ENCODE results near the gene CALR. TPM values are rescaled to one million over a fixed set of nuclear protein-coding genes. Genes with fewer than 3 reads are reported as not detected.

The CALR gene
- total and polyA plus RNA-seq, 4 donors = 415 to 1,551 (median 801) TPM

- TF ChIP-seq CTCF (IDR thresholded peaks at IDR 0.05; ENCODE audit: control extremely low read depth, extremely low read depth) = no peak
- no peaks in the 10 kb centered on the region for H3K9me3 ChIP-seq (ENCODE audit: control insufficient read depth in 4 of 4, insufficient read depth in 3 of 4, low read length in 3 of 4)
- H3K4me1 ChIP-seq (ENCODE audit: control insufficient read depth in 5 of 5, insufficient read depth in 5 of 5, low read length in 5 of 5) = peaks cover 5 to 11% (median 7%) of the 10 kb centered on the region in 5 donors
- peaks cover 0 to 34% (median 20%) of the 10 kb centered on the region in 4 donors for H3K36me3 ChIP-seq (ENCODE audit: control insufficient read depth in 4 of 4, insufficient read depth in 4 of 4, low read length in 4 of 4)
- H3K27me3 ChIP-seq (ENCODE audit: control insufficient read depth in 3 of 3, insufficient read depth in 3 of 3, low read length in 2 of 3) = no peaks in the 10 kb centered on the region
- no peak for DNase-seq
- no peak for ATAC-seq (ENCODE audit: insufficient read depth, low FRiP score)
- no peak overlapping the region for H3K4me3 ChIP-seq
- H3K27ac ChIP-seq (ENCODE audit: low read depth in 1 of 2, low read length in 1 of 2) = no peak overlapping the region
- WGBS, 2 donors = 78 to 87% methylated on average over 19 of the region's 19 CpGs
- H3K9ac ChIP-seq (ENCODE audit: insufficient read depth in 1 of 2, low read length in 2 of 2) = no peak overlapping the region
Measured at GRCh38 chr19:12930002-12930645, 8.3 kb upstream of the CALR start.

- Histone ChIP-seq H3K4me1 (ENCODE audit: control insufficient read depth in 5 of 5, insufficient read depth in 5 of 5, low read length in 5 of 5) (peaks cover 5 to 17% (median 10%) of the 10 kb centered on the region in 5 donors), H3K9ac (ENCODE audit: insufficient read depth in 1 of 2, low read length in 2 of 2) (peak overlapping the region; percentile 41 to 73), H3K9me3 (ENCODE audit: control insufficient read depth in 4 of 4, insufficient read depth in 3 of 4, low read length in 3 of 4) (no peaks in the 10 kb centered on the region), H3K27ac (ENCODE audit: low read depth in 1 of 2, low read length in 1 of 2) (peak overlapping the region in 1 of 2 donors; percentile 83), H3K27me3 (ENCODE audit: control insufficient read depth in 3 of 3, insufficient read depth in 3 of 3, low read length in 2 of 3) (no peaks in the 10 kb centered on the region), H3K36me3 (ENCODE audit: control insufficient read depth in 4 of 4, insufficient read depth in 4 of 4, low read length in 4 of 4) (peaks cover 0 to 26% (median 11%) of the 10 kb centered on the region in 4 donors), H3K4me3 (peak overlapping the region; percentile 94)
- ATAC-seq (ENCODE audit: insufficient read depth, low FRiP score) (no peak), DNase-seq (no peak)
- no peak for TF ChIP-seq CTCF (IDR thresholded peaks at IDR 0.05; ENCODE audit: control extremely low read depth, extremely low read depth)
- 26 to 28% methylated on average over 16 of the region's 16 CpGs for WGBS, 2 donors
Measured at GRCh38 chr19:12932392-12933286, 5.8 kb upstream of the CALR start.

GRCh38 chr19:12933287-12934072 is 4.9 kb upstream of the CALR start, which contains the start of gene FARSA:
FARSA (minus strand) TSS chr19:12933711; CDS start chr19:12933696, 15 bp downstream.
- Histone ChIP-seq H3K27me3 (ENCODE audit: control insufficient read depth in 3 of 3, insufficient read depth in 3 of 3, low read length in 2 of 3) (no peaks in the 10 kb centered on the region), H3K9me3 (ENCODE audit: control insufficient read depth in 4 of 4, insufficient read depth in 3 of 4, low read length in 3 of 4) (no peaks in the 10 kb centered on the region), H3K27ac (ENCODE audit: low read depth in 1 of 2, low read length in 1 of 2) (peak within 1 kb of the TSS; percentile 83 to 84), H3K4me3 (peak within 1 kb of the TSS; percentile 94), H3K9ac (ENCODE audit: insufficient read depth in 1 of 2, low read length in 2 of 2) (peak within 1 kb of the TSS; percentile 41 to 92), H3K4me1 (ENCODE audit: control insufficient read depth in 5 of 5, insufficient read depth in 5 of 5, low read length in 5 of 5) (peaks cover 5 to 21% (median 11%) of the 10 kb centered on the region in 5 donors), H3K36me3 (ENCODE audit: control insufficient read depth in 4 of 4, insufficient read depth in 4 of 4, low read length in 4 of 4) (peaks cover 0 to 20% (median 8%) of the 10 kb centered on the region in 4 donors)
- no peak for TF ChIP-seq CTCF (IDR thresholded peaks at IDR 0.05; ENCODE audit: control extremely low read depth, extremely low read depth)
- peak; percentile 79 for ATAC-seq (ENCODE audit: insufficient read depth, low FRiP score)
- peak; percentile 95 for DNase-seq
- 1 to 2% methylated on average over 51 of the region's 51 CpGs for WGBS, 2 donors

All from lung (tissue), 12 donors.